Activated CD4-positive, CD25-positive, alpha-beta regulatory T cell treated with anti-CD3 and anti-CD28 coated beads, Interleukin-2, amount 50 U/mL, for 24 hours (primary cell): ENCODE measurements around the gene KCNAB1.

Source experiments
- ATAC-seq, 2 donors: fragments of 150-1000 bp; cut with Tn5 transposase; one replicate each; pipeline ENCODE4 v1.10.0; 2021; ENCODE audit warnings: mild to moderate bottlenecking in 1 of 2, moderate library complexity in 1 of 2

Gene KCNAB1

DNA sequence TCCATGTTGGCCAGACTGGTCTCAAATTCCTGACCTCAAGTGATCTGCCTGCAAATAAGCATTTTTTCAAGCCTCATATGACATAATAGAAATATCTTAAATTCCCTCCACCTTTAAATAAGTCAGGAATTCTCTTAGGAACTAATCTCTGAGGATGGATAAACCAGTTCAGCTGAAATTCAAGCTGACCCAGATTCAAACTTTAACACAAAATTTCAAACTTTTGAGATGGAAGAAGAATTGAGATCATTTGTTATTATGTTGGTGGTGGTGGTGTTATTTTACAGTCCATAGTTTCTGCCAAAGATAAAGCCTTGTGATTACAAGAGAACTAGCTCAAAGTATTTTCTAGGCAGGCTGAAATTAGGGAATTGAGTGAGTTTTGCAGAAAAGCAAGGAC is 349.1 kb downstream of the KCNAB1 start:
- no peak for ATAC-seq

DNA sequence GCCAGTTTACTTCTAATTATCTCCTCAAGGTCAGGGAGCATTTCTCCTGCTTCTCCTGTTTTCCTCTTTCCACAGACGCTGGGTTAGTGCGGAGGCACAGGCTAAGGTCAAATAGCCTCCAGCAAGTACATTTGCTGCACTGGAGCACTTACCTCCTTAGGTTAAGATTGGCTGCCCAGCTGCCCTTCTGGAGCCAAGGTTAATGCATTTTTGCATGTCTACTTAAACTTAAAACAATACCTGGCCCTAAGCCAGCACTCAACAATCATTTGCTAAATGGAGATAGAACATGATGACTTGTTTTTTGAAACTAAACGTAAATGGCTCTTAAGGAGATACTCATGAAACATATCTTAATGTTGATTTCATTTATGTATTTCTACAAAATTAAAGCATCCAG is 351.1 kb downstream of the KCNAB1 start:
- ATAC-seq: no peak

DNA sequence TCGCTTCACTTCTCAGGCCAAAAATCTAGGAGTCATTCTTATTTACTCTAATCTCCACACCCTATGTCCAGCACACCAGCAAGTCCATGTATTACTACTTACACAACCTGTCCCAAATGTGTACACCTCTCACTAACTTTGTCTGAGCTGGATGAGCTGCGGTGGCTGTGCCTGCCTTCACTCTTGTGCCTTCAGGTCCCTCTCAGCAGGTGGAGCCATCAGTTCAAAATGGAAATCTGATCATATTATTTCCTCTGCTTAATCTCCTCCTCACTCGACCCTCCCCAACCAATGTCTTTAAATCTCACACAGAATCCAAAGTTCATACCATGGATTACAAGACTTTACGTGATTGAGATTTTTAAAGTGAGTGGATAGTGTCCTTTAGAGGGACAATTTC is 351.8 kb downstream of the KCNAB1 start:
- peak in 1 of 2 donors; percentile 27 for ATAC-seq

DNA sequence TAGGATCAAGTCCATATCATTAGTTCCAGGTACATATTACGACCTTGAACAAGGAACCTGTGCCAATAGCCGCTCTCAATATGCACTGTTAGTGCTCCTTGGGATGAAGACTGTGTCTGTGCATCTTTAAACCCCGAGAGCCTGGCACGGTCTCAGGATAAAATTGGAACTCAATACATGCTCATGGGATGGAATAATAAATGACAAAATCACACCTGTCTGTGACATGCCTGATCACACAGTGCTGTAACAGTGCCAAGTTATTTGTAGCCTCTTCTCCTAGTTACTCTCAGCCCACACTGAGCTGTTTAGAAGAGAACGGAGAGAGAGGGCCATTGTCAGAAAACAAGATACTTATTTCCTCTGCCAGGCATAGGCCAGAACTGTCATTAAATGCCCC is 352.3 kb downstream of the KCNAB1 start:
- ATAC-seq: no peak

DNA sequence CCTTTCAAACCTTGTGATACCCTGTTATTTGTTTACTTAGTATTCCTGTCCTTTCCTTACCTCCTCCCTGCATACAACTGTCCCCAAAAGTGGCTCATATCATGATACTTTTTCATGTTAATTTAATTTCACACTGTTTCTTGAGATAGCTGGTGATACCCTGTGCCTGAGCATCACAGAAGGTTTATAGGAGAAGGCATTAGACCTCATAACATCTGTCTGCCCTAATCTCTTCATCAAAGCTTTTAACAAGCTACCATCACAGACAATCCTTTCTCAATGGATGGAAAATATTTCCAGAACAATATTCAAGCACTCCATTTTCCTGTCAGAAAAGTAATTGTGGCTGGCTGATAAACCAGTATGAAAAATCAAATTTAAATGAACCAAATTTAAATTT is 353.0 kb downstream of the KCNAB1 start:
- ATAC-seq: no peak

DNA sequence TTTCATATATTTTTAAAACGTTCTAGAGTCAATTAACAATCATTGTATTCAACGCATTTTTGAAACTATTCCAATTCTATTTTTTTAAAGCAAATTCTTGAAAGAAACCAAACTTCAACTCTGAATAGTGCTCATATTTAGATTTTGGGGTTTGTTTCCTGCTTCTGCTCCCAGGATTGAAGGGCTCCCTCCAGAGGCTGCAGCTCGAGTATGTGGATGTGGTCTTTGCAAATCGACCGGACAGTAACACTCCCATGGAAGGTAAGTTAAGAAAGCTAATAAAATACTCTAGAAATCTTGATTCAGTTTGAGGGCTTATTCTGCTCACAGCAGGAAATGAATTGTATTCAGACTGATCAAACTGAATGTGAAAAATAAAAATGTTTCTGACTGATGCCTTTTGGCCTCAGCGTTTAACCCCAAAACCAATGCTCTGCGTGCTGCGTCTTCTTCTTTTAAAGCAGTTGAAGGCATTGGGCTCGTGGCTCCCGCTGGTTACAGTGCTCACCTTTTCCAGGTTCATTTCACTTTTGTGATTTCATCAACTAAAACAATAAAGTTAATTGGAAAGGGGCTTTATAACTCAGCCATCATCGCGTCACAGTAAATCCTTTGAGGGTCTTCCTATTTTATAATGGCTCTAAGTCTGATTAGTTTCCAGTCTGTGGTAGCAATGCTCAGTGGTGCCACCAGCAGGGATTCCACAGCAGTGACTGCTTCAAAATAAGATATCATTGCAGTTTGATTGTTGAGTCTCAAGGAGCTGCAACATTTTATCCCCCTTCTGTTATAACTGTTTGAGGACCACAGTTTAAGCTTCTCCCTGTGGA is 354.4 kb downstream of the KCNAB1 start:
- no peak for ATAC-seq

DNA sequence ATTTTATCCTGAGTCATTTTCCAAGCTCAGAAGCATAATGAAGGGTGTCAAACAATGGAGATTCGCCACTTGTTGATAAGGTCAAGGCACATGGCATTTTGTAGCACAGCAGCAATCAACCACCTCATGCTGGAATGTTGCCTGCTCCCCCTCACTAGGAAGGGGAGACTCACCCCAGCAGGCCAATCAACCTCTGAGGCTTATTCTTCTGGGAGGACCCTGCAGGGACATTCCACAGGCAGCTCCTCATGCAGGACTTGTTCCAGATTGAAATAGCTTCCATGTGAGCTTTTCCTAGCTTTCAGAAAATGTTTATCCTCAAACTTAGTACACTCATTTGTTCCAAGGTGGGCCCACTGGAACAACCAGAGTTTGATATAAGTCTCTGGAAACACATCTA is 356.9 kb downstream of the KCNAB1 start:
- ATAC-seq: no peak

DNA sequence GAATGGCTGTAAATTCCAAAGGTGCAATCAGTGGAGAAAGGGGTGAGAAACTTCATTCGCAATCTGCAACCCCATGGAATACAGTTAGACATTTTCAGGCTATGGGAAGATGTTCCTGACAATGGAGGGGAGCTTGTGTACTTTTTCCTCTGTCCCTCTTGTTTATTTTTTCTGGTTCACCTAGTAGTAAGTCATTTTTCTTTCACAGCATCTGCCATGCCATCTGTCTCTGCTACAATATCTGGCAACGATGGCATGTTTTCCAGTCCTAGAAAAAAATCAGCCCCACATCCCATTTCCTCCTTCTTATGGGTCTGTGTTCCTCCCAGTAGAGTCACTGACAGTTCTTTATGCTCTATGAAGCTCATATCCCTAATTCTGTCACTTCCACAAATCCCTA is 358.5 kb downstream of the KCNAB1 start:
- ATAC-seq: no peak

DNA sequence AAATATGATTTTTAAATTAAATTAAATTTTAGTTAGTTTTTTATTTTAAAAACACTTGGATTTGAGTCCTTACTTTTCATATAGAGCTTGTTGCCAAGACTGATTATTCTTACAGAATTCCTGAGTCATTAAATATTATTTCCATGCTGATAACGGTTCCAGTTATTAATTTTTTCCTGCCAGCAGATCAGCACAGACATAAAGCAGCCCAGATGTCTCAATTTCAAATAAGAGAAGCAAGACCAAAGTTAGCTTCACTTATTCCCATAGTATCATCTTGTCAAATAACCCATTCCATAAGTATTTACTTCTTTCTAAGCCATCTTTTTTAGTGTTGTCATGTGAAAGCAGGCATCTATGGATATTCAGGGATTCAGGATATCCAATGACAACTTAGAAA is 359.2 kb downstream of the KCNAB1 start:
- ATAC-seq: no peak

DNA sequence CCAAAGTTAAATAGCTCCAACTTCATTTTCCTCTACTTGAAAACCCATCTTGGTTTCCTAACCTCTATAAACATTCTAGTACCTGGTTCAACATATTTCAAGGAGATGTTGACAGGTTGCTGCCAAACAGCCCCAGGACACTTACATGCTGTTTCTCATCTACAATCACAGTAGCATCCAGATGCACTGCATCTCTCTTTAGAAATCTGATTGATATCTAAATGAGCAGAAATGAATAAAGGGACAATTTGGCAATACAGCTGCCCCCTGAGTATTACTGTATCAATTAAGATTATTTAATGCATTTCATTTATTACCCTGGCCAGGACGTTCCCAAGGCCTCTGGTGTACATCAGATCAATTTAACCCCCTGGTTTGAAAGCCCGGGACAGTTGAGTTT is 360.6 kb downstream of the KCNAB1 start:
- ATAC-seq: no peak

DNA sequence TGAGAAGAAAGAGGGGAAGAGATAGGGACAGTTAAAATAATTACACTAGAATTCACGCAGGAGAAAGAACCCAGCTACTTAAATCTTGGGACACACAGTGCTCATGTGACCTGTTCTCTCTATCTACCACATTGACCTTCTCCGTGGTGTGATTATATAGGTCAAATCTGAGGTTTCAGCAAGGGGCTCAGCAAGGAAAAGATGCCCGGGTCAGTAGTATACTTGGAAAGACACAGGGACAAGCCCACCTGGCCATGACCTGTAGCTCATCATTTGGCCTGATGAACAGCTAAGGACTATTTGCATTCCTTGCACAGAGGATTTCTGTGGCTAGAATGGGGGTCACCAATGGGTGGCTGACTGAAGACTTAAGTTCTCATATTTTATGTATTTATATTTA is 362.6 kb downstream of the KCNAB1 start:
- no peak for ATAC-seq

DNA sequence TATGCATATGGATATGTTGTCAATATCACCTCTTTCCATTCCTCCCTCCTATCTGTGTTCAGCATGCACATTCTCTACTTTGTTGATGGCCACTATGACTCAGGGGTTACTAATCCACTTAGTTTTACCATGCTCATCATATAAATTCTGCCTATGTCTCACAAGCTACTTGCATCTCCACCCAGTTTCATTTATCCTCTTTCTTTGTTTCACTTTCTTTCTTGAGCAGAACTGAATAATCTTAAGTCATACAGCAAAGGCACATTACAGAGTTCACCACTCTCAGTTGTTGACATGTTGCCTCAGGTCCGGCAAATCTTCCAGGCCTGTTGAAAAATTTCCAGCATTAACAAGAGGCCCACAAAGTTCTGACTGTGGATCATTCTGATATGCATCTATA is 363.0 kb downstream of the KCNAB1 start:
- ATAC-seq: peak; percentile 84 to 89

DNA sequence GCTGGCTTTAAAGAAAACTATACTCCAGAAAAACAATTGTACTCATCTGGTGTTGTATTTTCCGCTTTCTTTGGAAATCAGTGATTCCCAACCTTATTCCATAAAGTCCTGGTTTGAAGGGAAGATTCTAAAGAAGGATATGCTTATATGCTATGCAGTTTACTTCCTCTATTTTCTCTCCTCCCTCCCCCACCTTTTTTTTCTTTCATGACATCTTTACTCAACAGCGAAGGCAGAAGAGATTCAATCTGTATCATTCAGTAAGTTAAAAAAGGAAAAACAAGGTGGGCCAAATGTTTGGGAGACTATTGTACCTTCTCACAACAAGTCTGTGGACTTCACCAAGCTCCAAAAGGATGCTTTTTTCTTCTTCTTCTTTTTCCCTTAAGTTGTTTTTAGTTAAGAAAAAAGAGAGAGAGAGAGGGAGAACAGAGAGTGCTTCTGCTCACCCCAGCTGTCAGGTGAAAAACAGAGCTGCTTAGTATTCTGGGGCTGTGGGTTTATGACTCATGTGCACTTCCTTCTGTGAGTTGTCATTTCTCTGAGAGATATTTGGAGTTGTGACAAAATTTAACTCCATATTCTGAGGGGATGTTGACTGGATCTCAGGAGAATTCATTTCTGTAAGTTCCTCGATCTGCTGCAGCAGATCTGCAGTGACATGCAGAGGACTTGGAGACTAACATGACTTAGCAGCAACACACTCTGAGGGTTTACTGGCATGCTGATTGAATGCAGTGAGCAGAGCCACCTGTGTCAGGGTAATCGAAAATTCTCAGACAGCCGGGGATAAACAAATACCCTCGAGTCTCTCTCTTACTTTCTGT is 363.8 kb downstream of the KCNAB1 start:
- peak; percentile 71 to 82 for ATAC-seq

DNA sequence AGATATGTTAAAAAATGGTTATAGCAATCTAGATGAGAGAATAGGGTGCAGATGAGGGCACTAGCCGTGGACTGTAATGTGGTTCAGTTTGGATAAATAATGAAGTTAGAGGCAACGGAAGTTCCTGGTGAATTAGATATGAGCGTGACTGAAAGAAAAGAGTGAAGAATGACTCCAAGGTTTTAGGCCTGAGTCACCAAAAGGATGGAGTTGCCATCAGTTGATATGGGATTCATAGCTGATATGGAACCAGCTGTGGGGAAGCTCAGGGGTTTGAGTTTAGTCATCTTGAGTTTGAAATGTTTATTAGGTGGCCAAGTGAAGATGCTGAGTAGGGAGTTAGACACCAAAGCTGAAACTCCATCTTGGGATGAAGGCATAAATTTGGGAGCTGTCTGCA is 368.4 kb downstream of the KCNAB1 start:
- ATAC-seq: no peak

DNA sequence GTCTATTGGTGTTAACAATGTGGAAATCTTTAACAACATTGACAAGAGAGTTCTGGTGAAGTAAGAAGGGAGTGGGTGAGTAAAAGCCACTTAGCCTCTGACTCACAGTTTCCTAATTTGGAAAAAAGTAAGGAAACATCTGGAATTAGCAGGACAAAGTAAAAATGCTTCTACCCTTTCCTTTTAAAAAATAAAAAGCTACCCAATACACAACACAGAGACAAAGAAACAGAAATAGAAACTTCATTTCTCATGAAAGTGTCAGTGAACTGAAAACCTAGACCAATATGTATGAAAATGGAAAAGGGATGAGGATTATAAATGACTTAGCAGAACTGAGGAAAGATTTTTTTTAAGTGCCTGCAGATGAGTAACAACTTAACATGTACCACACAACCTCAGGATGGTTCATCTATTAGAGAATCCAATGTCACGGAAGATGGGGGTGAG is 369.1 kb downstream of the KCNAB1 start:
- ATAC-seq: peak in 1 of 2 donors; percentile 38

DNA sequence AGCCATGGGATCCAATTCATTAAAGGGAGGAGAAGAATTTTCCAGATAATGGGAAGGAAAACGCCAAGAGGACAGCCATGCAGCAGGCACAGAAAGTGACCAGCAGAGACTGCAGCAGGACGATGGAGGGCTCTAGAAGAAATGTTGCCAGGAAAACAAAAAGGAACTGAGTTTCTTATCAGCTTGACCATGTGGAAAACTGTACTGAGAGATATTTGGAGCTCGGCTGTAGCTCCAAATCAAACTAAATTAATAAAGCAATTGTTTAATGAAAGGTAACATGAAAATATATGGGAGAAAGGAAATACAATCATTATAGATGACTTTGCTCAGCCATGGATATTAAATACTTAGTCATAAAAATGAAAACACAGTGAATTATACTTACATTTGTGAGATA is 370.8 kb downstream of the KCNAB1 start:
- ATAC-seq: no peak

DNA sequence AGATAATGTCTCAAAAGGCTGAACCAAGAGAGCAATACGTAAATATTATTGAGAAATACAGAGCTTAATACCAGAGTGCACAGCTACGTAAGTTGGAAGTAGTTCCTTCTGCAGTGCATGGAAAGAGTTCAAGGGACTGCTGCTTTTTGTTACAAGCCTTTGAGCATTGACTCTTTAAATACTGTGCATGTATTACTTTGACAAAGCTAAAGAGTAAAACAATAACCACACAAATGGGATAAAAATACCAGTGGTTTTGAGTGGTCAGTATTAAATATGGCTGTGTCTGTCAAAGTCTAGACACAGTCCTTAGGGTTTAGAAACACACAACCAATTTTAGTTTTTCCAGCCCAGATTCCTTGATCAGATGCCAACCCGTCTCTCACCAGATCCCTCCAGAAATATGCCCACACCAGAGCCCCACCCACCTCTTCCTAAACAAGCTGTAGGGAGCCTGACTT is 372.5 kb downstream of the KCNAB1 start:
- ATAC-seq: no peak

DNA sequence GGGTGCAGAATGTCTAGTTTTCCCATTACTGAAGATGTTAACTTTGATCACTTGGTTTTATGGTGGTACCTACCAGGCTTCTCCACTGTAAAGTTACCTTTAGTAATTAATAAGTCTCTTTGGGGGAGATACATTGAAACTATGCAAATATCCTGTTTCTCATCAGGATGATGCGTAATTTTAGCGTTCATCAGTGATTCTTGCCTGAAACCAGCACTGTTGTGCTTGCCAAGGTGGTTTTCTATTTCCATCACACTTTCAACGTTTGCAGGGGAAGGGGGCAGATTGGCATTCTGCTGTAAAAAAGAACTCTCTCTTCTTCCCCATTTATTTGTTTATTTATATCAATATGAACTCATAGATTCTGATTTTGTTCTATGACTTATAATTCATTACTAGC is 373.5 kb downstream of the KCNAB1 start:
- ATAC-seq: no peak

DNA sequence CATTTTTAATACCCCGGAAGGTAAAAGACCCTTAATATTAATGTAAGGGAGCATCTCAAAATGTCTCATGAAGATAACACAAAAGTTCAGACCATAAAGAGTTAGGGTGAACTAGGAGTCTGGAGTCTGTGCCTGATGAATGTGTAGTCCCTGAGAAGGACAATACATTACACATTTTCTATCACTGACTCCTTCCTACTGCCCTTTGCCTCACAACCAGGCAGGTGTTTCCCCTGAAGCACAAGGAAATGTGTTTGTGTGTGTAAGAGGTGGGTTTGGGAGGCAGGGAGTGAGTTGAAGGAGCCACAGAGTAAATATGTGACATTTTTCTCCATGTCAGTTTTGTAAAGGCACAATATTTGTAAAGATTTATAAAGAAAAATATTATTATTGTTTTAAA is 375.4 kb downstream of the KCNAB1 start:
- no peak for ATAC-seq

DNA sequence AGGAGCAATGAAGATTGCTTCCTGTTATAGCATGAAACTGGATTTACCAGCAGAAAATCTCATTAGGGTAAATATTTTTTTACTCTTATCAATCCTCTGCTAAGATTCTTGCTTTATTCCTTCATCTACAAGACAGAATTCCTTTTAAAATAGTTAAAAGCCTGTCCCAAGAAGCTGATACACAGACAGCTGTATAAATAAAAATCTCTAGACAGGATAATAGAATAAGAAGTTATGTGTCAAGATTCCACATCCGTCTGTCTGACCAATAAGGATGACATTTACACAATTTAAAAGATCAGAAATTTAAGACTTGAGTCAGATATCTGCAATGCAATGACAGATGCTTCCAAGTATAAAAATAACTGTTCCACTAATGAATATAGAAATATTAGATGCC is 376.9 kb downstream of the KCNAB1 start:
- ATAC-seq: no peak

DNA sequence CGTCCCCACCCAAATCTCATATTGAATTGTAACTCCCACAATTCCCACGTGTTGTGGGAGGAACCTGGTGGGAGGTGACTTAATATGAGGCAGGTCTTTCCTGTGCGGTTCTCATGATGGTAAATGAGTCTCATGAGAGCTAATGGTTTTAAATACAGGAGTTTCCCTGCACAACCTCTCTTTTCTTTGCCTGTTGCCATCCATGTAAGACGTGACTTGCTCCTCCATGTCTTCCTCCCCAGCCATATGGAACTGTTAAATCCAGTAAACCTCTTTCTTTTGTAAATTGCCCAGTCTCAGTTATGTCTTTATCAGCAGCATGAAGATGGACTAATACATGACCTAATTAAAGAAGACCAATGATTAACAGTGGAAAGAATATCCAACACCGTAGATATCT is 377.9 kb downstream of the KCNAB1 start:
- no peak for ATAC-seq

DNA sequence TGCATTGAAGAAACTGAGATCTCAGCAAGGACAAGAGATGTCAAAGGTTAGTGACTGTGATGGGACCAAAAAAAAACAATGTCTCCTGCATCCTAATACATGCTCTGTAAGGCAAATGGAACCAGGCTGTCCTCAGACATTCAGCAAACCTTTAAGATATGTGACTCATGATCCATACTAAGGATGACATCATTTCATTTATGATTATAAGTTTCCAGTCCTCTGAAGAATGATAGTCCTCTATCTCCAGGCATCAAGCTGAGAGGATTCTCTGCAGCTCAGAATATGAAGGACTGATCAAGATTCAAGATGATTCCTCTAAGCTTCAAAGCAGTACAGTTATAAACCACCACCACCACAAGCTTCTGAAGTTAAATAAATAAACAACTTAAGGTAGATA is 386.9 kb downstream of the KCNAB1 start:
- peak; percentile 80 to 86 for ATAC-seq

DNA sequence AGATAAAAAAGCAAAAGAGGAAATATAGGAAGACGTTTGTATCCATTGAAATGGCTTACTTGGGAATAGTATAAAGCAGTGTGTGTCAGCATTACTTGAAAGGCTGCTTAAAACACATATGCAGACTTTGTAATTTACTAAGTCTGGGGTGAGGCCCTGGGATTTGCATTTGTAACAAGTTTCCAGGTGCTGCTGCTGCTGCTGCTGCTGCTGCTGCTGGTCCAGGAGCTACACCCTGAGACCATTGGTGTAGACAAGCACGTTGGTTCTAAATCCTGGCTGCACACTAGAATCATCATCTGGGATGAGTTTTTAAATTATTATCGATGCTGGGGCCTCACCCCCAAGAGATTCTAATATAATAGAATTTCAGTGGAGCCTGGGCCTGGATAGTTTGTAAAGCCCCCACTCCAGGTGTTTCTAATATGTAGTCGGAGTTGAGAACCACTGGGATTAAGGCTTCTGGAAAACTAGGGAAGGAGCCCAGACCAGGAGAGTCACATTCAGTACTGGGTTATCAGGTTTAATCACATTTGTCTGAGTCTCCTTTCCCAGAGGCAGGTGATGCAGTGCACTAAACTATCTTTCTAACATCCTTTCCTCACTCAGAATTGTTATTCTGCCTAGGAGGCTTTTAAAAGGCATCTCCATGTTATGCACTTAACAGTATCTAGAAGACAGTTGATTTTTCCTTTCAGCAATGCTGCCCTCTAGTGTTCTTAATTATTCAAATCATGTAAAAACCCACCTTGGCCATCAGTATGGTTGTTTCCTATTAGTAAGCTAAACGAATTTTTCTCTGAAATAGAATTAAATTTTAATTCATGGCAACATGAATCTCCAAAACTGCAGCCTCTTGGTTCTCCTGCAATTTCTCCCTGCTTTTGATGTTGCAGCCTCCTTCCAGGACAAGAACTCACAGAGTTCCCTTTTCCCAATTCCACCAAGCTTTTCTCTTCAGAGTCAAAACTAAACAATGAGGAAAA is 389.1 kb downstream of the KCNAB1 start:
- peak; percentile 54 to 58 for ATAC-seq
